Activated CD4-positive, alpha-beta T cell treated with anti-CD3 and anti-CD28 coated beads, Interleukin-2, amount 10 ng/mL, durations not matched to agents 7 days and 5 days (primary cell): Measurements from ENCODE around the gene GALT. TPM values are rescaled to one million over a fixed set of nuclear protein-coding genes. Genes with fewer than 3 reads are reported as not detected.

Experiments used
- CTCF ChIA-PET: fragments of 350-600 bp; sonication (Branson Sonifier 250); formaldehyde crosslinking; loops from one replicate; lab custom pipeline; 2021; ENCODE audit warnings: antibody characterized with exemption; lab: Charles Lee
- POLR2A ChIA-PET: fragments of 350-600 bp; sonication (Branson Sonifier 250); formaldehyde crosslinking; loops from one replicate; lab custom pipeline; 2021; ENCODE audit warnings: antibody characterized with exemption; lab: Charles Lee
- DNase-seq: peaks from one replicate; pipeline ENCODE4 v3.0.0-alpha.2; 2020
- H3K27ac Mint-ChIP-seq: one replicate; pipeline ENCODE4 v1.8.0; 2021; ENCODE audit warnings: mild to moderate bottlenecking, moderate library complexity, mixed read lengths
- H3K27me3 Mint-ChIP-seq: one replicate; pipeline ENCODE4 v1.8.0; 2021; ENCODE audit warnings: mixed read lengths
- H3K36me3 Mint-ChIP-seq: one replicate; pipeline ENCODE4 v1.8.0; 2021; ENCODE audit warnings: low read depth, mixed read lengths
- H3K4me1 Mint-ChIP-seq: one replicate; pipeline ENCODE4 v1.8.0; 2021; ENCODE audit warnings: mixed read lengths
- H3K4me3 Mint-ChIP-seq: one replicate; pipeline ENCODE4 v1.8.0; 2021; ENCODE audit warnings: mild to moderate bottlenecking, moderate library complexity, mixed read lengths
- H3K9me3 Mint-ChIP-seq: one replicate; pipeline ENCODE4 v1.8.0; 2021; ENCODE audit warnings: mixed read lengths
- total RNA-seq, 2 experiments: library from RNA; stranded (reverse); gene quantifications; one replicate each; pipeline ENCODE4 v1.2.3, GENCODE V29; 2021

The GALT gene
- total RNA-seq, 2 experiments from 2014 or later, result 114 to 125 TPM

DNA sequence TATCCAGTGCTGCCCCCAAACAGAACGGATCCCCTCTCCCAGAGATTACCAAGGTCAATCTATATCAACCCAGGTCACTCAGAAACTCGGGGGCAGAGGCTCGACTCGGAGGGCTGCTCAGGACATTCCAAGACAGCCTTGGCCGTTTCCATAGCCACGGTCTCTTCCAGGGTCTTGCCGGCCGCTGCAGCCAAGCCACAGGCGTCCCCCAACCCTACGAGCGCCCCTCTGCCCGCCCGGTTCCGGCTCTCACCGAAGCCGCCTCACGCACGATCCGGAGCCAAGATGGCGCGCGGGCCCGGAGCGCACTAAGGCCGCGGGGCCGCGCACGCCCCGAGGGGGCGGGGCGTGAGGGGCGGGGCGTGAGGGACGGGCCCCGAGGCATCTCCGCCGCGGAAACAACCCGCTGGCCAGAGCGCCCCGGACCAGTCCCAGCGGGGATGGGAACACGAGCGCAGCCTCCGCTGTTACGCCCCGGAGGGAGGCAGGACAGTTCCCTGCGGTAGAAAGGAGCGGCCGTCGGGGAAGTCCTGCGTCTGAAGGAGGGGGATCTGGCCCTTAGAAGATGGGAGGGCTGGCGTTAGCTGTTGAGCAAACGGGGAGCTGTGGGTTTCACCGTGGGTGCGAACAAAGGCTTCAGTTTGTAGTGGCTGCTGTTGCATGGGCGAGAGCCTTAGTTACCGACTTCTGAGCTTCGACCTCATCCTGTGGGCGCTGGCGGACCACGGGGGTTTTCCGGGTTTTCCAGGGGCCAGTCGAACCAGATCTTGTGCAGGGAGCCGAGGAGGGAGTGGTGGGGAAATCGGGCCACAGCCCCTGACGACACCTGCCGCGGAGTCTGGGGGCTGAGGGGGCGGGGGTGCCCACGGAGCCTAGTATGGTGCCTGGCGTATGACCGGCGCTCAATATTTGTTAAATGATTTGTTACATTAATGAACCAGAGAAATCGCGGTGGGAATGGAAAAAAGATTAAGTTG lies 34.4 kb upstream of the GALT start, which contains the start of gene RPP25L:
Gene RPP25L (minus strand): TSS at position 287 of the 977 bp plus-strand sequence. CDS start 801 bp downstream, outside the sequence.
- Mint-ChIP-seq H3K27me3 (no peaks in the 10 kb centered on the region), H3K4me1 (peaks cover 23% of the 10 kb centered on the region), H3K27ac (peak within 1 kb of the TSS; percentile 96), H3K4me3 (peak within 1 kb of the TSS; percentile 92), H3K36me3 (peaks cover 13% of the 10 kb centered on the region), H3K9me3 (no peaks in the 10 kb centered on the region)
- peak; percentile 83 for DNase-seq
- ChIA-PET CTCF (interaction anchor here (0.7 to 8.2 kb wide), 6 partner anchors 8 to 166 kb away, joined by 3 to 60 read pairs (median 3); partner anchors contain the start of genes ARID3C, DCTN3 and SIGMAR1), POLR2A (no interaction called here)

DNA sequence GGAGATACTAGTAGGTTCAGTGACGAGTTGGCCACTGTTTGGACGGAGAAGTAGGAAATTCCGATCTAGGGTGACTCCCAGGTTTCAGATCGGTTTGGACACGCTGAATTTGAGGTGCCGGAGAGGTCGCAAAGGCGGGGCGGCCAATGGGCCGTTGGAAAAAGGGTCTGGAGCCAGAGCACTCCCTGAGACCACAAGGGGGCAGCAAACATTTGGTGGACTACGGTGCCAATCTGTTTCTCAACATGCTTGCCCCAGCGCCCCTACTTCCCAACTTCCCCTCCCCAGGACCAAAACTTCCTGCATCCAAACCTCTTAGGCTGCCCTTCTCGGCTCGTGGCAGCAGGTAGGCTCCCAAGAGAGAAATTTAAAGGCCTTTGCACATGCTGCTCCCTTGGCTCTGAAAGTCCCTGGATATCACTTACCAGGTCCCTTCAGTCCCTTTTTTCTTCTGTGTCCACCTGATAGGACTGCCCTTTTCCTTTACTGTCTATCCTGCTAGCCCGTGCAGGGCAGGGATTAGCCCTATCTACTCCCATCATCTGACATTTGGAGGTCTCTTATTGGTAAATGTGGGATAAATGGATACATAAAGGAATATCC lies 33.6 kb upstream of the GALT start:
- peaks cover 23% of the 10 kb centered on the region for H3K4me1 Mint-ChIP-seq
- H3K27me3 Mint-ChIP-seq, result no peaks in the 10 kb centered on the region
- H3K36me3 Mint-ChIP-seq, result peaks cover 15% of the 10 kb centered on the region
- peak; percentile 79 for DNase-seq
- H3K9me3 Mint-ChIP-seq, result no peaks in the 10 kb centered on the region
- CTCF ChIA-PET, result interaction anchor here (1.0 to 8.2 kb wide), 3 partner anchors 9 to 52 kb away, joined by 3 to 60 read pairs (median 5); partner anchors contain the start of gene SIGMAR1
- peak overlapping the region; percentile 92 for H3K4me3 Mint-ChIP-seq
- POLR2A ChIA-PET, result no interaction called here
- H3K27ac Mint-ChIP-seq, result peak overlapping the region; percentile 96

DNA sequence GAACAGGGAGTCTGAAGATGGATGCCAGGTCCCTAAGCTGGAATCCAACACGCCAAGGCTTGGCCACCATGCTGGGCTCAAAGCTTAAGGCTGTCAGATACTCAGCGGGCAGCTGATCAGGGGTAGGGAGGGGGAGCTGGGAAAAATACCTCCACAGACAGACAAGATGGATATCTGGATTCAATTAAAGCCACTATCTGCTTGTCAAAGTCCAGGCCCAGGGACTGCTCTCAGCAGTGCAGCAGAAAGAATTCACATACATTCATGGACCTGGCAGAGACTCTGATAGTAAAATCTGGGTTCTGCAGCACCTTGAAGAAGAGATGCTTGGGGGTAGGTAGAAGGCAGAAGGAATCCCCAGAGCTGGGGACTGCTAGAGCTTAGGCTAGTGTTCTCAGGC lies 31.3 kb upstream of the GALT start:
- Mint-ChIP-seq H3K36me3 (peaks cover 18% of the 10 kb centered on the region), H3K4me1 (peaks cover 32% of the 10 kb centered on the region), H3K27ac (no peak overlapping the region), H3K27me3 (no peaks in the 10 kb centered on the region), H3K9me3 (no peaks in the 10 kb centered on the region), H3K4me3 (no peak overlapping the region)
- no peak for DNase-seq
- ChIA-PET CTCF (interaction anchor here (1.0 to 8.2 kb wide), 3 partner anchors 11 to 24 kb away, joined by 3 to 60 read pairs (median 4); partner anchors contain the start of gene SIGMAR1), POLR2A (no interaction called here)

DNA sequence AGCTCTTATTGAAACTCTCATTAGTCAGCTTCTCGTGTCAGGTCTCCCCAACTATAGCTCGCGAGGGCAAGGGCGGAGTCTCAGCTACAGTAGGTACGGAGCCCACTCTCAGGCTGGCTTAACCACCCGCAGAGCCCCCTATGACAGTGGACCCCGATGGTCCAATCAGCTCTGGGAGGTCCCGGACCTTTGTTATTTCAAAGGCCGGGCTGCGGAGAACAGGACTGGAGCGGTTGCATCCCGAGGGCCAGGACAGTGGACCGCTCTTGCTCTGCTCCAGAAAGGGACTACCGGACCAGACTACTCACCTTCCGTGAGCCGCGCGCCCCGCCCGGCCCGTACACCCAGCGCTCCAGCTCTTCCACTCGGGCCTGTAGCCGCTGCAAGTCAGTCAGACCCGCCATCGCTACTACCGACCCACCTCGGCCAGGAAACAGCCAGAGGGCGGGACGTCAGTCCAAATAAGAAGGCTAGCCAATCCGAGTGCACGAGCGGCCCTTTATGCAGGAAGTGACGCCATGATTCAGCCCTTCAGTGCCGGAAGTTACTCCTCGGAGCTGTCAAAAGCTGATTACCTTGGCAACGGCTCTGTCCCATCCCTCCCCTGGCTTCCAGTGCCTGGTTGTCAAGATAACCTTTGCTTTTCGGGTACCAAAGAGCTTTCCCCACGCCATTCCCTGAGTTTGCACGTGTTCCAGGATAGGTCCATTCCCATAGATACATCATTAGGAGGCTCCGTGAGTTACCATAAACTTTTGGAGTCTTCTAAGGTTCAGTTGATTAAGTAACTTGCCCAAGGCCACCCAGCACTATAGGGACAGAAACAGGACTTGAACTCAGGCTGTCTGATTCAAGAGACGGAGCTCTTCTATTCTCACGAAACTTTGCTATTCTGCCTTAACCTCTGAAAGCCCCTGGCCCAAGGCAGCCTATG lies 26.1 kb upstream of the GALT start, which contains the start of gene DCTN3:
Gene DCTN3 (minus strand): TSS at position 435 of the 934 bp plus-strand sequence. CDS start 31 bp downstream, at position 404.
- Mint-ChIP-seq H3K4me1 (peaks cover 29% of the 10 kb centered on the region), H3K36me3 (peaks cover 22% of the 10 kb centered on the region), H3K27me3 (peaks cover 29% of the 10 kb centered on the region), H3K27ac (peak within 1 kb of the TSS; percentile 86), H3K4me3 (peak within 1 kb of the TSS; percentile 96), H3K9me3 (no peaks in the 10 kb centered on the region)
- CTCF ChIA-PET, result interaction anchor here (0.8 to 7.3 kb wide), 10 partner anchors 9 to 243 kb away, joined by 3 to 82 read pairs (median 3); partner anchors contain the start of genes MYORG, RPP25L and SIGMAR1
- peak; percentile 97 for DNase-seq
- POLR2A ChIA-PET, result interaction anchor here (0.7 to 1.1 kb wide), 3 partner anchors 15 to 18 kb away, joined by 3 to 4 read pairs (median 3); partner anchors contain the start of gene SIGMAR1

- ChIA-PET CTCF (interaction anchor here (0.8 to 7.3 kb wide), 2 partner anchors 13 to 23 kb away, joined by 3 to 82 read pairs; partner anchors contain the start of genes GALT and SIGMAR1), POLR2A (no interaction called here)
- no peak overlapping the region for H3K27ac Mint-ChIP-seq
- no peaks in the 10 kb centered on the region for H3K9me3 Mint-ChIP-seq
- peaks cover 9% of the 10 kb centered on the region for H3K36me3 Mint-ChIP-seq
- DNase-seq, result no peak
- H3K27me3 Mint-ChIP-seq, result peaks cover 60% of the 10 kb centered on the region
- peaks cover 35% of the 10 kb centered on the region for H3K4me1 Mint-ChIP-seq
- no peak overlapping the region for H3K4me3 Mint-ChIP-seq
Observed at GRCh38 chr9:34623374-34624235, 22.9 kb upstream of the GALT start.

- Mint-ChIP-seq H3K36me3 (peaks cover 9% of the 10 kb centered on the region), H3K4me3 (no peak overlapping the region), H3K27ac (no peak overlapping the region), H3K27me3 (peaks cover 67% of the 10 kb centered on the region), H3K4me1 (peaks cover 30% of the 10 kb centered on the region), H3K9me3 (no peaks in the 10 kb centered on the region)
- ChIA-PET POLR2A (no interaction called here), CTCF (interaction anchor here (0.6 to 7.3 kb wide), 4 partner anchors 12 to 784 kb away, joined by 3 to 82 read pairs (median 3); partner anchors contain the start of gene SIGMAR1)
- DNase-seq, result no peak
Observed at GRCh38 chr9:34624475-34625185, 21.8 kb upstream of the GALT start.

- H3K36me3 Mint-ChIP-seq, result peaks cover 9% of the 10 kb centered on the region
- no peak overlapping the region for H3K4me3 Mint-ChIP-seq
- peaks cover 27% of the 10 kb centered on the region for H3K4me1 Mint-ChIP-seq
- H3K9me3 Mint-ChIP-seq, result no peaks in the 10 kb centered on the region
- ChIA-PET CTCF (interaction anchor here (0.6 to 7.3 kb wide), 5 partner anchors 11 to 784 kb away, joined by 3 to 82 read pairs (median 3); partner anchors contain the start of gene SIGMAR1), POLR2A (no interaction called here)
- peaks cover 72% of the 10 kb centered on the region for H3K27me3 Mint-ChIP-seq
- no peak for DNase-seq
- no peak overlapping the region for H3K27ac Mint-ChIP-seq
Observed at GRCh38 chr9:34625186-34625486, 21.3 kb upstream of the GALT start.

- CTCF ChIA-PET, result interaction anchor here (1.0 to 1.7 kb wide), 2 partner anchors 10 to 16 kb away, joined by 3 to 4 read pairs; partner anchors contain the start of gene RPP25L
- H3K4me1 Mint-ChIP-seq, result peaks cover 17% of the 10 kb centered on the region
- no peaks in the 10 kb centered on the region for H3K9me3 Mint-ChIP-seq
- H3K36me3 Mint-ChIP-seq, result peaks cover 5% of the 10 kb centered on the region
- POLR2A ChIA-PET, result no interaction called here
- no peak for DNase-seq
- H3K27ac Mint-ChIP-seq, result no peak overlapping the region
- H3K27me3 Mint-ChIP-seq, result peaks cover 67% of the 10 kb centered on the region
- peak overlapping the region; percentile 61 for H3K4me3 Mint-ChIP-seq
Observed at GRCh38 chr9:34627716-34628655, 18.5 kb upstream of the GALT start.

DNA sequence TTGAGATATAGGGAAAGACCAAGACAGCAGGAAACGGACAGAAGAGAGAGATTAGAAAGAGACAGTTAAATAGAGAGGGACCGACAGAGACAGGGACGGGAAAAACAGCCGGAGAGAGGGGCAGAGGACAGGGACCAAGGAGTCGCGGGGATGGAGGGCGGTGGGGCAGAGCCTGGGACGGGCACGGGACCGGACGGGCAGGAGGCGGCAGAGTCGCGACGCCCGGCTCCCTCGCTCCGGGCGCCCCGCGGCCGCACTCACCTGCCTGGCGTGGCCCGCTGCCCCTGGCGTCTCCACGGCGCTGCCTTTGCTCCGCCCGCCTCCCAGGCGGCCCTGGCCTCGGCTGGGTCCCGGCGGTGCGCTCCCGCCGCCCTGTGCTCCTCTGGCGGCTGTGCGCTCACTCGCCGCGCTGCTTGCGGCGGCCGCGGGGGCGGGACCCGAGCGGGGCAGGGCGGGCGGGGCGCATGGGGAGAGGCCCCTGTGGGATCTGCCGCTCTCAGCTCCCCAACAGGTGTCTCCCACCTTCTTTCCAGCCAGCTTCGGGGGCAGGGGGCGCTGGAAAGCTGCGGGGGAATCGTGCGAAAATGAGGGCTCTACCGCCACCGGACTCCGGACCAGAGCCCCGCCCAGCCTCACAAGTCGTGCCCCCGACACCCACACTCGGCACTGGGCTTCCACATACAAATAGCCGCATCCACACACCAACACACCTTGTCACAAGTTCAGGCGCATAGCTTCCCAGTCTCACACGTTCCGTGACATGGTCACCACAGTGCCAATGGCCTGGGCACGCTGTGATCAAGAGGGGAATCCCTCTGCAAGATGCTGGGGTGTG lies 17.6 kb upstream of the GALT start, which contains the start of gene ARID3C:
Gene ARID3C (minus strand): TSS at position 411 of the 835 bp plus-strand sequence. CDS start 1,052 bp downstream, outside the sequence.
- H3K4me1 Mint-ChIP-seq, result peaks cover 15% of the 10 kb centered on the region
- H3K4me3 Mint-ChIP-seq, result peak within 1 kb of the TSS; percentile 61
- H3K27ac Mint-ChIP-seq, result no peak within 1 kb of the TSS
- CTCF ChIA-PET, result interaction anchor here (1.0 to 1.7 kb wide), 2 partner anchors 11 to 17 kb away, joined by 3 to 4 read pairs; partner anchors contain the start of gene RPP25L
- peak; percentile 31 for DNase-seq
- H3K27me3 Mint-ChIP-seq, result peaks cover 61% of the 10 kb centered on the region
- peaks cover 2% of the 10 kb centered on the region for H3K36me3 Mint-ChIP-seq
- H3K9me3 Mint-ChIP-seq, result no peaks in the 10 kb centered on the region
- POLR2A ChIA-PET, result no interaction called here
